HepG2 (cell line): ENCODE results near the gene NPC2. TPM values are rescaled to one million over a fixed set of nuclear protein-coding genes. Genes with fewer than 3 reads are reported as not detected.
A peak's percentile ranks its signal among the peaks of the same experiment; 100 is the strongest.

Experiments used
- AGO2 ChIP-seq: fragments of 200-400 bp; formaldehyde crosslinking; optimal IDR thresholded peaks from 2 replicates; pipeline ENCODE3; 2017; ENCODE audit warnings: mild to moderate bottlenecking, low read depth, low read length, moderate library complexity
- CHD2 ChIP-seq: IDR thresholded peaks from 2 replicates; pipeline ENCODE4 v1.6.1; 2011; ENCODE audit warnings: low read depth, low read length, improper control_type of control experiment
- CHD4 ChIP-seq: fragments of 200-600 bp; sonication (generic); IDR thresholded peaks from 2 replicates; pipeline ENCODE4 v1.7.0; 2017; ENCODE audit warnings: mild to moderate bottlenecking, low read length, borderline replicate concordance
- DNMT3B ChIP-seq: conservative IDR thresholded peaks from 2 replicates; pipeline ENCODE4 v1.6.1; 2016; ENCODE audit warnings: missing biosample characterization, control low read depth
- EEA1 ChIP-seq: sonication (generic); formaldehyde crosslinking; IDR thresholded peaks from 2 replicates; pipeline ENCODE4 v1.5.1; 2020; ENCODE audit warnings: mild to moderate bottlenecking, missing genetic modification reagents, borderline replicate concordance
- FOSL1 ChIP-seq: sonication (generic); formaldehyde crosslinking; IDR thresholded peaks from 2 replicates; pipeline ENCODE4 v1.9.0; 2021; ENCODE audit warnings: missing genetic modification reagents, borderline replicate concordance
- GATA4 ChIP-seq: sonication (generic); IDR thresholded peaks from 2 replicates; pipeline ENCODE4 v1.6.1; 2016; ENCODE audit warnings: antibody characterized with exemption, low read depth, borderline replicate concordance
- GTF2F1 ChIP-seq: fragments of 150-350 bp; IDR thresholded peaks from 2 replicates; pipeline ENCODE4 v1.6.1; 2014; ENCODE audit warnings: low read length
- HOXA5 ChIP-seq: sonication (generic); formaldehyde crosslinking; IDR thresholded peaks from 2 replicates; pipeline ENCODE4 v1.4.0; 2020; ENCODE audit warnings: missing genetic modification reagents
- JUNB ChIP-seq: sonication (generic); formaldehyde crosslinking; IDR thresholded peaks from 2 replicates; pipeline ENCODE4 v1.8.0; 2022; ENCODE audit warnings: missing genetic modification reagents, mild to moderate bottlenecking, borderline replicate concordance
- KAT8 ChIP-seq: IDR thresholded peaks from 2 replicates; pipeline ENCODE4 v1.6.1; 2016; ENCODE audit warnings: missing genetic modification reagents, missing compliant biosample characterization
- KMT2A ChIP-seq: sonication (generic); formaldehyde crosslinking; IDR thresholded peaks from 2 replicates; pipeline ENCODE4 v1.4.0; 2020; ENCODE audit warnings: missing genetic modification reagents
- MAFF ChIP-seq: IDR thresholded peaks from 2 replicates; pipeline ENCODE4 v1.6.1; 2011; ENCODE audit warnings: low read depth, low read length, improper control_type of control experiment
- MBNL3 ChIP-seq: fragments of 250-450 bp; sonication (Bioruptor Pico); conservative IDR thresholded peaks from 2 replicates; pipeline ENCODE4 v1.8.0; 2022; ENCODE audit warnings: mild to moderate bottlenecking, inconsistent platforms
- MZF1 ChIP-seq: sonication (generic); formaldehyde crosslinking; IDR thresholded peaks from 2 replicates; pipeline ENCODE4 v1.8.1; 2023; ENCODE audit warnings: mild to moderate bottlenecking, missing genetic modification reagents, borderline replicate concordance
- NAIF1 ChIP-seq: sonication (generic); formaldehyde crosslinking; IDR thresholded peaks from 2 replicates; pipeline ENCODE4 v1.5.0; 2020; ENCODE audit warnings: mild to moderate bottlenecking, missing genetic modification reagents, borderline replicate concordance
- NCOA5 ChIP-seq: sonication (generic); formaldehyde crosslinking; IDR thresholded peaks from 2 replicates; pipeline ENCODE4 v1.4.0; 2020; ENCODE audit warnings: missing genetic modification reagents
- NR2F6 ChIP-seq, 2 experiments: IDR thresholded peaks; 2 replicates each; pipeline ENCODE4 v1.6.1; 2016; ENCODE audit warnings: antibody characterized with exemption in 1 of 2, mild to moderate bottlenecking in 1 of 2
- RBM22 ChIP-seq: fragments of 200-400 bp; formaldehyde crosslinking; optimal IDR thresholded peaks from 2 replicates; pipeline ENCODE3; 2017; ENCODE audit warnings: mild to moderate bottlenecking, low read length, moderate library complexity
- SMARCE1 ChIP-seq: fragments of 450-650 bp; IDR thresholded peaks from 2 replicates; pipeline ENCODE4 v1.6.1; 2017; ENCODE audit warnings: borderline replicate concordance
- SP1 ChIP-seq, 2 experiments: fragments of 450-650 bp in 1 of 2; sonication (generic) in 1 of 2; formaldehyde crosslinking in 1 of 2; IDR thresholded peaks; 2 replicates each; pipeline versions ENCODE4 v1.4.0 to v1.6.1; 2016 to 2020; ENCODE audit warnings: missing genetic modification reagents in 1 of 2
- SRSF9 ChIP-seq: fragments of 200-400 bp; formaldehyde crosslinking; IDR thresholded peaks from 2 replicates; pipeline ENCODE4 v1.6.1; 2018; ENCODE audit warnings: borderline replicate concordance, mild to moderate bottlenecking, low read depth, low read length; ENCODE audit not compliant: insufficient read depth, poor library complexity, severe bottlenecking
- YEATS2 ChIP-seq: sonication (generic); formaldehyde crosslinking; IDR thresholded peaks from 2 replicates; pipeline ENCODE4 v1.4.0; 2020; ENCODE audit warnings: missing genetic modification reagents, borderline replicate concordance
- YEATS4 ChIP-seq: sonication (generic); formaldehyde crosslinking; IDR thresholded peaks from 2 replicates; pipeline ENCODE4 v1.4.0; 2020; ENCODE audit warnings: missing genetic modification reagents, borderline replicate concordance
- ZBTB25 ChIP-seq: IDR thresholded peaks from 2 replicates; pipeline ENCODE4 v1.6.1; 2018; ENCODE audit warnings: missing genetic modification reagents
- ZC3H13 ChIP-seq: sonication (generic); formaldehyde crosslinking; IDR thresholded peaks from 2 replicates; pipeline ENCODE4 v1.8.1; 2023; ENCODE audit warnings: mild to moderate bottlenecking, missing genetic modification reagents, moderate library complexity
- ZNF121 ChIP-seq: sonication (generic); formaldehyde crosslinking; IDR thresholded peaks from 2 replicates; pipeline ENCODE4 v1.5.0; 2020; ENCODE audit warnings: mild to moderate bottlenecking, missing genetic modification reagents
- ZNF20 ChIP-seq: sonication (generic); formaldehyde crosslinking; IDR thresholded peaks from 2 replicates; pipeline ENCODE4 v1.4.0; 2020; ENCODE audit warnings: mild to moderate bottlenecking, moderate library complexity, missing genetic modification reagents
- ZNF446 ChIP-seq: sonication (generic); formaldehyde crosslinking; IDR thresholded peaks from 2 replicates; pipeline ENCODE4 v1.5.0; 2020; ENCODE audit warnings: mild to moderate bottlenecking, missing genetic modification reagents
- ZNF451 ChIP-seq: sonication (generic); formaldehyde crosslinking; IDR thresholded peaks from 2 replicates; pipeline ENCODE4 v1.5.0; 2020; ENCODE audit warnings: mild to moderate bottlenecking, missing genetic modification reagents
- ZNF775 ChIP-seq: sonication (generic); formaldehyde crosslinking; IDR thresholded peaks from 2 replicates; pipeline ENCODE4 v1.4.0; 2020; ENCODE audit warnings: missing genetic modification reagents, mild to moderate bottlenecking, moderate library complexity, borderline replicate concordance
- ZNF83 ChIP-seq: sonication (generic); formaldehyde crosslinking; IDR thresholded peaks from 2 replicates; pipeline ENCODE4 v1.4.0; 2020; ENCODE audit warnings: missing genetic modification reagents, mild to moderate bottlenecking, borderline replicate concordance
- ZNF883 ChIP-seq: sonication (generic); formaldehyde crosslinking; IDR thresholded peaks from 2 replicates; pipeline ENCODE4 v1.5.1; 2020; ENCODE audit warnings: mild to moderate bottlenecking, missing genetic modification reagents; ENCODE audit errors: not compliant biosample characterization
- ZSCAN31 ChIP-seq: sonication (generic); formaldehyde crosslinking; IDR thresholded peaks from 2 replicates; pipeline ENCODE4 v1.5.0; 2020; ENCODE audit warnings: low read depth, mild to moderate bottlenecking, missing genetic modification reagents
- polyA plus RNA-seq, 8 experiments: library from polyadenylated mRNA; depleted of rRNA in 3 of 8; stranded (reverse) in 7 of 8; unstranded in 1 of 8; fragments of >200 nt; fragmentation: Illumina TruSeq in 4 of 8; extraction: Trizol in 4 of 8; gene quantifications; 2 replicates each; pipeline versions ENCODE4 v1.2.1 to v1.2.3, GENCODE V29; 2011 to 2016; ENCODE audit warnings: low read depth in 4 of 8, missing spikeins in 1 of 8, mixed read lengths in 1 of 8; ENCODE audit not compliant: insufficient read depth in 1 of 8
- total RNA-seq, 5 experiments: library from RNA; depleted of rRNA; stranded (reverse); fragments of >200 nt; fragmentation: Illumina TruSeq; extraction: Trizol; gene quantifications; 2 replicates each; pipeline ENCODE4 v1.2.3, GENCODE V29; 2016; ENCODE audit warnings: low read depth in 1 of 5

NPC2 gene
- total and polyA plus RNA-seq, 2 of the 13 experiments (the other 11 are each of a cell fraction or from before 2014, with no cell fraction given), result 132 to 164 TPM

GRCh38 chr14:74492776-74493342 is at the start of gene NPC2 (continued):
- TF ChIP-seq ZNF451 (CRISPR knock-in tag) (0 out of 2 replicates have a peak, but pooled peaks have one; percentile 5), ZSCAN31 (CRISPR knock-in tag) (no peak), CHD4 (no peak), EEA1 (CRISPR knock-in tag) (no peak), KAT8 (CRISPR knock-in tag) (0 out of 2 replicates have a peak, but pooled peaks have one; percentile 20), FOSL1 (CRISPR knock-in tag) (no peak), SP1 (IDR thresholded peaks at IDR 0.05) (no peak), SP1 (CRISPR knock-in tag; IDR thresholded peaks at IDR 0.05) (no peak), ZNF20 (CRISPR knock-in tag) (no peak), MZF1 (CRISPR knock-in tag) (no peak), NCOA5 (no peak), KMT2A (peak; percentile 64), RBM22 (no peak), ZC3H13 (CRISPR knock-in tag) (no peak), JUNB (no peak), ZBTB25 (no peak), NAIF1 (CRISPR knock-in tag) (no peak; the same call in 1 of the 2 replicates), SMARCE1 (no peak), YEATS4 (0 out of 2 replicates have a peak, but pooled peaks have one; percentile 49), ZNF883 (CRISPR knock-in tag) (peak; percentile 47), ZNF446 (CRISPR knock-in tag) (0 out of 2 replicates have a peak, but pooled peaks have one; percentile 50), GATA4 (no peak), ZNF83 (CRISPR knock-in tag) (no peak), CHD2 (no peak), ZNF121 (CRISPR knock-in tag) (no peak), NR2F6 (IDR thresholded peaks at IDR 0.05) (no peak), NR2F6 (CRISPR knock-in tag; IDR thresholded peaks at IDR 0.05) (no peak), MBNL3 (CRISPR knock-in tag) (no peak), YEATS2 (CRISPR knock-in tag) (no peak), GTF2F1 (no peak), SRSF9 (no peak), MAFF (no peak), ZNF775 (no peak), AGO2 (no peak), HOXA5 (CRISPR knock-in tag) (peak; percentile 57; the same call in 1 of the 2 replicates), DNMT3B (CRISPR knock-in tag) (no peak)
